ENCODE data around the gene MAP6D1. TPM values are rescaled to one million over a fixed set of nuclear protein-coding genes. Genes with fewer than 3 reads are reported as not detected.

MAP6D1 gene
- polyA plus RNA-seq, 1 donor from 2014 or later: 3.1 TPM

- H4K20me1 ChIP-seq (ENCODE audit: insufficient read depth): no peaks in the 10 kb centered on the region
- TF ChIP-seq CTCF (IDR thresholded peaks at IDR 0.05; ENCODE audit: poor library complexity, severe bottlenecking) (no peak), MXI1 (conservative IDR thresholded peaks at IDR 0.05; ENCODE audit: poor library complexity, severe bottlenecking) (no peak)
- no peak overlapping the region for H3K4me3 ChIP-seq (ENCODE audit: low read length)
- no peak overlapping the region for H3K9ac ChIP-seq (ENCODE audit: low read length)
- H2AFZ ChIP-seq (ENCODE audit: low read depth, low read length): no peak overlapping the region
- H3K79me2 ChIP-seq (replicated peaks; ENCODE audit: insufficient read depth, low read length): no peaks in the 10 kb centered on the region
- H3K9me2 ChIP-seq (ENCODE audit: insufficient read depth, low read length): no peaks in the 10 kb centered on the region
- no peak overlapping the region for H3K4me2 ChIP-seq (ENCODE audit: low read length)
- H3K27me3 ChIP-seq (ENCODE audit: insufficient read depth, low read depth, low read length): no peaks in the 10 kb centered on the region
- H3K36me3 ChIP-seq (ENCODE audit: insufficient read depth, low read length): peaks cover 17% of the 10 kb centered on the region
- H3F3A ChIP-seq (ENCODE audit: insufficient read depth, low read length, poor library complexity, severe bottlenecking): no peaks in the 10 kb centered on the region
- no peaks in the 10 kb centered on the region for H3K9me3 ChIP-seq (ENCODE audit: low read length)
- H3K27ac ChIP-seq (ENCODE audit: low read length): no peak overlapping the region
Observed at GRCh38 chr3:183812761-183813445, 12.5 kb downstream of the MAP6D1 start.

- TF ChIP-seq SMC3 (conservative IDR thresholded peaks at IDR 0.05; ENCODE audit: poor library complexity) (no peak), CTCF (IDR thresholded peaks at IDR 0.05; ENCODE audit: poor library complexity, severe bottlenecking) (no peak), REST (IDR thresholded peaks at IDR 0.05; ENCODE audit: borderline replicate concordance) (no peak), RAD21 (conservative IDR thresholded peaks at IDR 0.05) (no peak), MXI1 (conservative IDR thresholded peaks at IDR 0.05; ENCODE audit: poor library complexity, severe bottlenecking) (no peak), POLR2AphosphoS5 (IDR thresholded peaks at IDR 0.05) (no peak), EZH2 (IDR thresholded peaks at IDR 0.05; ENCODE audit: borderline replicate concordance, insufficient read depth, low read length, poor library complexity, severe bottlenecking) (no peak), TAF1 (IDR thresholded peaks at IDR 0.05; ENCODE audit: low read depth) (no peak), EP300 (conservative IDR thresholded peaks at IDR 0.05; ENCODE audit: poor library complexity, severe bottlenecking) (no peak)
- H4K20me1 ChIP-seq (ENCODE audit: insufficient read depth): no peaks in the 10 kb centered on the region
- H3K79me2 ChIP-seq (replicated peaks; ENCODE audit: insufficient read depth, low read length): no peaks in the 10 kb centered on the region
- H3K4me3 ChIP-seq (ENCODE audit: low read length): no peak overlapping the region
- no peak overlapping the region for H2AFZ ChIP-seq (ENCODE audit: low read depth, low read length)
- H3K9me3 ChIP-seq (ENCODE audit: low read length): no peaks in the 10 kb centered on the region
- H3K9ac ChIP-seq (ENCODE audit: low read length): no peak overlapping the region
- no peak overlapping the region for H3K27ac ChIP-seq (ENCODE audit: low read length)
- H3K4me2 ChIP-seq (ENCODE audit: low read length): no peak overlapping the region
- H3K36me3 ChIP-seq (ENCODE audit: insufficient read depth, low read length): peaks cover 24% of the 10 kb centered on the region
- no peaks in the 10 kb centered on the region for H3F3A ChIP-seq (ENCODE audit: insufficient read depth, low read length, poor library complexity, severe bottlenecking)
- H3K27me3 ChIP-seq (ENCODE audit: insufficient read depth, low read depth, low read length): no peaks in the 10 kb centered on the region
- H3K9me2 ChIP-seq (ENCODE audit: insufficient read depth, low read length): no peaks in the 10 kb centered on the region
Observed at GRCh38 chr3:183811638-183812037, 13.7 kb downstream of the MAP6D1 start.

Measured in neural cell (in vitro differentiated cells).